Activated T-cell treated with anti-CD3 and anti-CD28 coated beads for 4 hours (primary cell): ENCODE measurements around the gene GIPC1.
"Not testable (repeated sequence)": the region's sequence is repeated elsewhere in the genome, so short reads cannot be mapped to it uniquely, and the experiment has no call there.

Source experiments
- DNase-seq: peaks from one replicate; pipeline ENCODE4 v3.0.0-alpha.2; 2020

GIPC1 gene

GRCh38 chr19:14517446-14517839, 21.5 kb upstream of the GIPC1 start:
- DNase-seq: no peak

DNA sequence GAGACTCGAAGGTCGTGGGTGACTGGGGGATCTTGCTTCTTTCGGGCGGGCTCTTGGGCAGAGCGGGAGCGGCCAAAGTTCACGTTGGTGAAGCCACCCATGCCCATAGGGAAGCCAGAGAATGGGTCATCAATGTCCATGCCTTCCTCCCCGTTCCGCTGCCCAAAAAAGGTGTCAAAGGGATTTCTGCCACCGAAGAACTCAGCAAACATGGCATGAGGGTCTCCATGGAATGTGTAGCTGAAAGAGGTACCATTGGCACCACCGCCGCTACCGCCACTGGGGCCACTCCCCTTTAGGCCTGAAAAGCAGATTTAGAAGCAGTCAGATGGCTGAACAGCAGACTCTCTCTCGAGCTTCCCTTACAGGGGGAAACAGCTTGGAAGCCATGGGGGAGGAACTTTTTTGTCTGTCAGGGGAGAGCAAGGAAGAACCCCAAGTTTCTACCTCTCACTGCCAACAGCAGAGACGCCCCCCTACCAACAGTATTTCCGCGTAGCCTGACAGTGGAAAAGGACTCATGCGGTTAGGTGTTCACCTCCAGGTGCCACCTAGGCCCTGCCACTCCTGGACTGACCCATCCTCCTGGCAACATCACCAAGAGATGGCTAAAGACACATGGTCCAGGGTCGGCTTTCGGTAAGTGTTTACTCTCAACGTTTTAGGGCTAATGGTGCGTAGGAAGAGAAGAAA, 21.0 kb upstream of the GIPC1 start:
- DNase-seq: no peak

DNA sequence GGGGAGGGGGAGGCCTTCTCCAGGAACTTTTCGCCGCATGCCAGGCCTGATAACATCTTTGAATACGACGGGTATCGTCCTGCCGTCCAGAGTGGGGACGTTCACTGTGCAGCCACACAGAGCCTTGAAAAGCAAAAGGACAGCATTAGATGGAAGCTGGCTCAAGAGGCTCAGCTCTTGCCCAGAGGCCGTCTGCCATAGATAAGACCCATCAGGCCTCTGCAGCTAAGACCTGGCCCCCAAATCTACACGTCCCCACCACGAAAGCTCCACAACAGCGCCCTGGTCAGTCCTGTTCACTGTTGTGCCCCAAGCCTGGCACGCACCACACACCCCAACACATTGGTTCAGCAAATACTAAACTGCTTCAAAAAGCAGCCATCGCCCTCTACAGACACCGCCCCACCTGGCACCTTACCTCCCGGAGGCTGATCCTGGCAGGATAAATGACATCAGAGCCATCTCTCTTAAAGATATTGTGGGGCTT, 20.2 kb upstream of the GIPC1 start:
- no peak for DNase-seq

DNA sequence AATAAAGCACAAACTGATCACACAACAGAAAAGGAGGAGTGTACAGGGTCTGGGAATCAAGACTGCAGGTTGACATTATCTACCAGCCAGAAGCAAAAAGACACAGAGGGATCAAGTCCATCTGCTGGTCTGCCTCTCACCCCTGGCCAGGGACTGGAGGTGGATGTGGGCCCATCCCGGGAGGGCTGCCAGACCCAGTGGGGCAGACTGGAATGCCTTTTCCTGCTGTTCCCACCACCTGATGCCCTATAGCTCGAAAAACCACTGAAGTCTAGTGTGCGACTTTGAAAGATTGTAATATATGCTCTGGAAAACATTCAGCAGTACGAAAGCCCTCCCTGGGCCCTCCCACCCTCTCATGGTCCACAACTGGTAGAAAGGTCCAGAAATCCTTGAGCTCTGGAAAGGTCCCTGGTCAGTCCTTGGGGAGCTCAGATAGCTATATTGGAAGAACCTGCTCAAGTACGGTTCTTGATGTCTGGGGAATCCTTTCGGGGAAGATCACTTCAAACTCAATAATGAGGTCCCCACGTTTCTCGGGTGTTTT, 19.6 kb upstream of the GIPC1 start:
- no peak for DNase-seq

DNA sequence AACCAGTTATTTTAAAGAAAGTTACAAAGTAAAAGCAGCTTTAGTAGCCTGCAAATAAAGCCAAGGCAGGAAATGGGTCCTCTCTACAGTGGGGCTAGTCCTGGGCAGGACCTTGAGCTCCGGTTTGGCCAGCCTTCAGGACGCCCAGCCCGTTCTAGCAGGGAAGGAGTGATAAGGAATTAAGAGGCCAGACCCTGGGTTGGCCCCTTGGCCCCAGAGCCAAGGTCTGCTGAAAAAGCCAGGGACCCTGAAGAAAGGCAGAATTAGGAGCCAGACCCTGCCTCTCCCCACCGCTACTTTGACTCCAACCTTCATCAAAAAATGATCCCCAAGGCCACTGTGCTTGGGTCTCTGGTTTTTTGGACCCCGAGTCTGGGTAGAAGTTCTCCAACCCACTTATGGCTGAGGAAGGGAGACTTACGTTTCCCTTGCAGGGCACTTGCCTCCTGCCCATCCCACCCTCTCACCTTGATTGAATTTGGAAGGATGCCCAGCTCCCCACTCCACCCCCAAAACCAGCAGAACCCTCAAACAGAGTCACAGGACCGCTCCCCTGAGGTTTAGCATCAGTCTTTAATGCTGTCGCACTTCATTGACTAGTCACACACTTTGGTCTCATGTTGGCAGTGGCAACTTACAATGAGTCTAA, 18.4 kb upstream of the GIPC1 start:
- DNase-seq: no peak

GRCh38 chr19:14512406-14512961, 16.6 kb upstream of the GIPC1 start:
- no peak for DNase-seq

DNA sequence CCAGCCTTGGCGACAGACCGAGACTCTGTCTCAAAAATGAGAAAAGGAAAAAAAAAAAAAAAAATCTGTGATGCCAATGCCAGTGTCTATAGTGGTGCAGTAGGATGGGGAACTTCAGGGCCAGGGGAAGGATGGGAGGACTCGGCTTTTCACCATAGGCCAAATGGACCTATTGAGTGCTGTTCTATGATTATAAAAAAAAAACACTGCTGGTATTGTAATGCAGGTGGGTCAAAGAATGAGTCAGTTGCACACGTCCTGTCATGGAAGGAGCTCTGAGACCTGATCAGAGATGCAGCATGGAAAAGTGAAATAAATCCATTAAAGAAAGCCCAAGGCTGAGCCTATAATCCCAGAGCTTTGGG, 15.3 kb upstream of the GIPC1 start:
- no peak for DNase-seq

DNA sequence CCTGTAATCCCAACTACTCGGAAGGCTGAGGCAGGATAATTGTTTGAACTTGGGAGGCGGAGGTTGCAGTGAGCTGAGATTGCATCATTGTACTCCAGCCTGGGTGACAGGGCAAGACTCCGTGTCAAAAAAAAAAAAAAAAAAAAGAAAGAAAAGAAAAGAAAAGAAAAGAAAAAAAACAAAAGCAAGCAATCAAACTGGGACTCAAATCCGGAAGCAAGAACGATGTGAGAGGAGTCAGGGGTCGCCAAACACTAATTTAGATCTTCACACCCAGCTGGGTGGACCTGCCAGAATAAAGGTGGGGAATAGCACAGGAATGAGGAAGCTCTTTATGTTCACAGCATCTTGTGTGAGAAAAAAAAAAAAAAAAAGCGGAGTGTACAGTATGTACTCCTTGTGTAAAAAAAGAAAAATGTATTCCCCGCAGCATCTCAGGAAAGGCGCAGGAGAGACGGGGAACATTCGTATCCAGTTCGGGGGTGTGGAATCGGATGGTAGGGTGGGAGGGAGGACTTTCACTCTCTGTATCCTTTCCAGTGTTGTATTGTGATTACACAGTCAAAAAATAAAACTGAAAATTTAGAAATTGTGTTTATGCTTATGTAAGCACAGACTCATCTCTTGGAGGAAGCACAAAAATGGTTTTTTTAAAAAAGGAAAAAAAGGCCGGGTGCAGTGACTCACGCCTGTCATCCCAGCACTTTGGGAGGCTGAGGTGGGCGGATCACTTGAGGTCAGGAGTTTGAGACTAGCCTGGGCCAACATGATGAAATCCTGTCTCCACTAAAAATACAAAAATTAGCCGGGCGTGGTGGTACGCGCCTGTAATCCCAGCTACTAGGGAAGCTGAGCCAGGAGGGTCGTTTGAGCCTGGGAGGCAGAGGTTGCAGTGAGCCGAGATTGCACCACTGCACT, 14.6 kb upstream of the GIPC1 start:
- no peak for DNase-seq

- no peak for DNase-seq
Measured at GRCh38 chr19:14507704-14508542, 12.0 kb upstream of the GIPC1 start.

DNA sequence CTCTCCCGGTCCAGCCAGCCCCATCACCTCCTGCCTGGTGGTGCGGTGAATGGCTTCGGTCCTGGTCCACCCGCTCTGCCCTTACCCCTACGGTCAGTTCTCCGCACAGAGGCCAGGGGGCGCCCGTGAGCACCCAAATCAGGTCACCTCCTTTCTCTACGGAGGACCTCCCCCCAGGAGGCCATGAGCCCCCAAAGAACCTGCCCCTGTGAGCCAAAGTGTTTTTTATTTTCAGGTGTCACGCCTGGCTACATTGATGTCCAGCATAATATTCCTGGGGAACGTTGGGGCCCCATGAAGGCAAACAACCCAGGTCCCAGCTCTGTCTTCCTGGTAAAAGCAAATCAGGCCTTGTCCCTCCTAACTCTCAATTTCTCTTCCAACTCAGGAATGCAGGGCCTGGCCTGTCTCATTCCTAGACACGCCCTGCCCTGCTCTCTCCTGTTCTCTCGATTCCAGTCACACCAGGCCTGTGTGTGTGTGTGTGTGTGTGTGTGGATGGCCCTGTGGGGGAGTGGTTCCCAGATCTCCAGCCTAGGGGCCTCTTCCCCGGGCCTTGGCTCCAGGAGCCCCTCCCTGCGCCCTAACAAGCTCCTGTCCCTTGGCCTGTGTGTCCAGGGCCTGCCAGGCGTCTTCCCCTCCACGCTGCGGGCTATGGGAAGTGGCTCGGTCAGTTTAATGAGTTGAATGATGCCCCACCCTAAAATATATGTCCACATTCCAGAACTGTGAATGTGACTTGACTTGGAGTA, 9.7 kb upstream of the GIPC1 start:
- peak; percentile 57 for DNase-seq

GRCh38 chr19:14504575-14504974, 8.6 kb upstream of the GIPC1 start:
- DNase-seq: not testable (repeated sequence)

DNA sequence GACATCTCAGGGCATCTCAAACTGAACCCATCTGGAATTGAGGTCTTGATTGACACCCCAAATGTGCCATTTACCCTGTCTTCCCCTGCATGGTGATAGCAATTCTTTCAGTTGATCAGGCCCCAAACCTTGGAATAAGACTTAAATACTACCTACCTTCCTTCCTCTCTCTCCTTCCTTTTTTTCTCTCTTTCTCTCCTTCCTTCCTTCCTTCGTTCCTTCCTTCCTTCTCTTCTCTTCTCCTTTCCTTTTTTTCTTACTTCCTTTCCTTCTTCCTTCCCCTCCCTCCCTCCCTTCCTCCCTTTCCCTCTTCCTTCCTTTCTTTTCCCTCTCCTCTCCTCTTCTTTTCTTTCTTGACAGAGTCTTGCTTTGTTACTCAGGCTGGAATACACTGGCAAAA, 7.4 kb upstream of the GIPC1 start:
- DNase-seq: no peak

- no peak for DNase-seq
Measured at GRCh38 chr19:14502334-14503092, 6.6 kb upstream of the GIPC1 start.

GRCh38 chr19:14497228-14497921, 1.4 kb upstream of the GIPC1 start:
- no peak for DNase-seq

DNA sequence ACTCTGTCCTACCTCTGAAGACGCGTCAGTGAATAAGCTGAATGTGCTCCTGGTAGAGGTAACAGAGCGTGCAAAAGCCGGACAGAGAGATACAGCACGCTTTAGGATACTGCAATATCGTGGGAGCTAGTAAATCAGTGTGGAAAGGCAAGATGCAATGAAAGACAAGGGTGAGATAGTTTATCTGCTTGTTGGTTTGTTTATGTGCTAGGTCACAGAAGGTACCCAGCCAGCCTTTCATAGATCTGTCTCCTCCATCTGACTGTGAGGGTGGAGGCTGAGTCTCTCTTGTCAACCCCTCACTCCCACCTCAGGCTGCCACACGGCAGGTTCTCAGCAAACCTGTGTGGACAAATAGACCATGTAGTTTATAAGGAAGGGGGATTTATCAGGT, 904 bp upstream of the GIPC1 start:
- no peak for DNase-seq

- no peak for DNase-seq
Measured at GRCh38 chr19:14495672-14496028, 277 bp downstream of the GIPC1 start.

GRCh38 chr19:14494910-14495671, 836 bp downstream of the GIPC1 start:
- DNase-seq: no peak

DNA sequence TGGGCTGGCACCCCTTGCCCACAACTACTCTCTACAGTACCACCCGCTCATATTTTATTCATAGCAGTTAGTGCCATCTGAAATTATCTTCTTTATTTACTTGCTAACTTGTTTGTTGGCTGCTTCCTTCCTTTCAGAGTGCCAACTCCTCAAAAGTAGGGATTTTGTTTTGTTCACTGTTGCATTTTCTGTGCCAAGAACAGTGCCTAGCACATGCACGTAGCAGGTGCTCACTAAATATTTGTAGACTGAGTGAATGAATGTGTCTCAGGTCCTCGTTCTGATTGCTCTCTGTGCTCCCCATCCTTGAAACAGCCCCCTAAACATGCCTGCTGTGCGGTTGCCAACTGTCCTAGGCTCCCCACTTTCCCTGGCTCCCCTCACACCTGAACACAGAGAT, 1.5 kb downstream of the GIPC1 start:
- DNase-seq: no peak

GRCh38 chr19:14492756-14493337, 3.1 kb downstream of the GIPC1 start:
- no peak for DNase-seq
